ENCODE results near the gene AWAT1.

Gene AWAT1

GRCh38 chrX:70280573-70280972 is 46.1 kb downstream of the AWAT1 start:
- in situ Hi-C loops (cut with HindIII; ENCODE audit: low sequenced_read_pairs), result no loop called here
- no peak for TF ChIP-seq CTCF (IDR thresholded peaks at IDR 0.05; ENCODE audit: low read depth, low read length)
- no peak for DNase-seq (ENCODE audit: low read depth, low spot score)
- H3K4me3 ChIP-seq (ENCODE audit: low read depth, low read length), result no peak overlapping the region

- DNase-seq (ENCODE audit: low read depth, low spot score), result no peak
- in situ Hi-C loops (cut with HindIII; ENCODE audit: low sequenced_read_pairs), result no loop called here
- H3K4me3 ChIP-seq (ENCODE audit: low read depth, low read length), result no peak within 1 kb of the TSS
- TF ChIP-seq CTCF (IDR thresholded peaks at IDR 0.05; ENCODE audit: low read depth, low read length), result no peak
These were observed 47.5 kb downstream of the AWAT1 start, which contains the start of gene RAB41 for GRCh38 chrX:70281951-70282350. Gene RAB41 (plus strand): TSS chrX:70282172. CDS start chrX:70282218, 46 bp downstream.

DNA sequence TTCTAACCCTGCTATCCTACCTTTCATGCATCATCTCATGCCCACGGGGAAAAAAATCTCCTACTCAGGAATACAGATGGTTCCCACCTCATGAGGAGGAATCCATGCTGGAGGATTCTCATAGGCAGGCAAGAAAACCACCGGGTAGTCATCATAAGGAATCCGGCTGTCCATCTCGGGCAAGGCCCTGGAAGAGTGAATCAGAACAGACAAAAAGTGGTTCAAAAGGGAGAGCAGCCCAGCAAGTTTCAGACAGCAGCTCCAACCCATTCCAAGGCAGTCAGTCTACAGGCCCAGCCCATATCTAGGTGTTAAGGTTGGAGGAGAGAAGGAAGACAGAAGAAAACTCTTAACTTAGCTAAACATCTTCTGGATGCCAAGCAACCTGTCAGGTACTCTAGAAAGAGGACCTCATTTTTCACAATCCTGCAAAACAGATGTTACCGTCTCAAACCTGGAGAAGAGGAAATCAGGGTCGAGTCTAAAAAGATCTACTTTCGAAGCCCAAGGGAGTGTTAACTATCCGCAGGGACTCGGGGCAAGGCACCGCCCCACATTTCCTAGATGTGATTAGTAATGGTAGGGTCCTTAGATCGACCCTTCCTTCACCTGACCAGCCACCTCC is 54.8 kb downstream of the AWAT1 start:
- in situ Hi-C loops (cut with HindIII; ENCODE audit: low sequenced_read_pairs), result no loop called here
- no peak for TF ChIP-seq CTCF (IDR thresholded peaks at IDR 0.05; ENCODE audit: low read depth, low read length)
- no peak for DNase-seq (ENCODE audit: low read depth, low spot score)
- H3K4me3 ChIP-seq (ENCODE audit: low read depth, low read length), result peak overlapping the region; percentile 77

Data from astrocyte of the spinal cord (primary cell).